Neural crest cell (in vitro differentiated cells): Measurements from ENCODE around the gene CD109. TPM values are rescaled to one million over a fixed set of nuclear protein-coding genes. Genes with fewer than 3 reads are reported as not detected.

Experiments used
- DNase-seq: peaks from one replicate; pipeline ENCODE4 v3.0.0; 2021; ENCODE audit warnings: low read depth, mixed read lengths, low spot score
- H3K27ac Mint-ChIP-seq: one replicate; pipeline ENCODE4 v1.8.0; 2021; ENCODE audit warnings: mild to moderate bottlenecking, mixed read lengths; ENCODE audit not compliant: unreplicated experiment
- H3K27me3 Mint-ChIP-seq: 2 replicates; pipeline ENCODE4 v1.8.0; 2021; ENCODE audit warnings: low read depth, mild to moderate bottlenecking, mixed read lengths
- H3K36me3 Mint-ChIP-seq: 2 replicates; pipeline ENCODE4 v1.8.0; 2021; ENCODE audit warnings: low read depth, mild to moderate bottlenecking, mixed read lengths
- H3K4me1 Mint-ChIP-seq: 2 replicates; pipeline ENCODE4 v1.8.0; 2021; ENCODE audit warnings: mixed read lengths
- H3K4me3 Mint-ChIP-seq: one replicate; pipeline ENCODE4 v1.8.0; 2021; ENCODE audit warnings: mild to moderate bottlenecking, mixed read lengths
- H3K9me3 Mint-ChIP-seq: 2 replicates; pipeline ENCODE4 v1.8.0; 2021; ENCODE audit warnings: mixed read lengths
- CTCF ChIP-seq: fragments of 200-600 bp; sonication (generic); conservative IDR thresholded peaks from 2 replicates; pipeline ENCODE4 v1.5.0; 2021; ENCODE audit warnings: antibody characterized with exemption, mild to moderate bottlenecking
- total RNA-seq: library from RNA; stranded (reverse); gene quantifications from 2 replicates; pipeline ENCODE4 v1.2.1, GENCODE V29; 2021

The CD109 gene
- total RNA-seq, 1 donor from 2014 or later = 0.84 TPM

DNA sequence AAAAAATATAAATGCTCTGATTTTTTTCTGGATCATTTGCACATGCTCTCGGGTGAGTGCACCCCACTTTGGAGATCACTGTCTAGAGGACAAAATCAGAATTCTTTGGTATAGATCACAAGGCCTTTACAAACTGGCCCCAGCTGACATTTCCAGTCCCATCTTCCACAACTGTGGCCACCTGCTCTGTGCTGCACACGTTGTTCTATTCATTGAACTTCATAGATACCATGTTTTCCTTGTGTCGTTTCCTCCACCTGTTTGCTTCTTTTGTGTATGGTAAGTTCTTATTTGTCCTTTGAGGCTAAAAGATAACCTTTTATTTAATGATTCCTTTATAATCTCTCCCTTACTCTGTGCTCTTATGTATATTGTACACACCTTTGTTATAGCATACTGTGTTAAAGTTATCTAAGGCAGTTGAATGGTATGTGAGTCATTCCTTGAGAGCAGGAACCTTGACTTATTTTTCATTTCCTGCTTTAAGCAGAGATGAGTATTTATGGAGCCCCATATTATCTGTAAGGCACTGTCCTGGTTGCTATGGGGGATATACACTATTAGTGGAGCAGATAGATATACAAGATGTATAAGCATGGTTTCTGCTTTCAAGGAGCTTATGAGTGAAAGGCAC is 30.2 kb upstream of the CD109 start:
- H3K27ac Mint-ChIP-seq = no peak overlapping the region
- H3K9me3 Mint-ChIP-seq = no peaks in the 10 kb centered on the region
- no peak for TF ChIP-seq CTCF
- H3K4me3 Mint-ChIP-seq = no peak overlapping the region
- H3K36me3 Mint-ChIP-seq = no peaks in the 10 kb centered on the region
- peaks cover 42% of the 10 kb centered on the region for H3K27me3 Mint-ChIP-seq
- H3K4me1 Mint-ChIP-seq = no peaks in the 10 kb centered on the region
- no peak for DNase-seq

GRCh38 chr6:73666393-73666792 is 29.6 kb upstream of the CD109 start:
- Mint-ChIP-seq H3K36me3 (no peaks in the 10 kb centered on the region), H3K27ac (no peak overlapping the region), H3K27me3 (peaks cover 43% of the 10 kb centered on the region), H3K4me1 (no peaks in the 10 kb centered on the region), H3K9me3 (no peaks in the 10 kb centered on the region), H3K4me3 (no peak overlapping the region)
- no peak for DNase-seq
- TF ChIP-seq CTCF = no peak

GRCh38 chr6:73667798-73668197 is 28.2 kb upstream of the CD109 start:
- DNase-seq = no peak
- no peak for TF ChIP-seq CTCF
- no peaks in the 10 kb centered on the region for H3K9me3 Mint-ChIP-seq
- peaks cover 43% of the 10 kb centered on the region for H3K27me3 Mint-ChIP-seq
- no peak overlapping the region for H3K27ac Mint-ChIP-seq
- no peak overlapping the region for H3K4me3 Mint-ChIP-seq
- H3K36me3 Mint-ChIP-seq = no peaks in the 10 kb centered on the region
- H3K4me1 Mint-ChIP-seq = no peaks in the 10 kb centered on the region

DNA sequence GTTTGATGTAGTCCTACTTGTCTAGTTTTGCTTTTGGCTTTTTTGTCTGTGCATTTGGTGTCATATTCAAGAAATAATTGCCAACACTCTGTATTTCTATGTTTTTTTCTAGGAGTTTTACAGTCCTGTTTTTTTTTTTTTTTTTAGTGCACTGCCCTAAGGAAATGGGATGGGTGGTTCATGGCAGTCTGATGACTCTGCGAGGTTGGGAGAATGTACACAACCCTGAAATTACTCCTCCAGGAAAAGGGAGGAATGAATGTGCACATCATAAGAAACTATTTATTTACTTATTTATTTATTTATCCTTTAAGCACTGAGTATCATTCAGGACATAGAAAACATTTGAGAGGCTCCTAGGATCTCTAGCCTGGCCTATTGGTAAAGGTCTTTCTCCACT is 27.0 kb upstream of the CD109 start:
- no peak for TF ChIP-seq CTCF
- Mint-ChIP-seq H3K36me3 (no peaks in the 10 kb centered on the region), H3K27me3 (peaks cover 40% of the 10 kb centered on the region), H3K9me3 (no peaks in the 10 kb centered on the region), H3K4me1 (no peaks in the 10 kb centered on the region), H3K4me3 (no peak overlapping the region), H3K27ac (no peak overlapping the region)
- DNase-seq = no peak

DNA sequence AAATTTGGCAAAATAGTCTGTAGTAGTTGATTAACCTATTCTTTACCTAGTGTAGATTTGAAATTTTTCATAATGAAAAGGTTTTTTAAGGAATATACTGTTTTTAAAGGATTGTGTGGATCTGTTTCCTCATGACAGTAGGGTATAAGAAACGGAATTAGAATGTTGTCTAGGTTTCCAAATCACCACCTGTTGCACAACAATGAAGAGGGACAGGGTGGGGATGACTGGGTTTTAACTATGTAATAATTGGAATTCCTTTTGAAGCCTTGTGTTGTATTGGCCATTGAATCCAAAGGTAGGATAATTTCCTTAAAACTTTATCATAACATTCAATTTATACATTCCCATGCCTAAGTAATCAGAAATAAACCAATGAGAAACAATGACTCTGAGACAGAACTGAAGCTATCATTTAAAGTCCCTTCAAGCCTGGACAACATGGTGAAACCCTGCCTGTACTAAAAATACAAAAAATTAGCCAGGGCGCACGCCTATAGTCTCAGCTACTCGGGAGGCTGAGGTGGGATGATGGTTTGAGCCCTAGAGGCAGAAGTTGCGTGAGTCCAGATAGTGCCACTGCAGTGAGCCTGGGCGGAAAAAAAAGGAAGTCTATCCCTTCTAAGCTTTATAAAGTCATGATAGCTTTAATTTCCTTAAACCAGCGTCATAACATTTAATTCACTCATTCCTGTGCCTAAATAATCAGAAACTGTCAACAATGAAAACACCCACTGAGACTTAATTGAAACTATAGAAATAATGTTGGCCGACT is 23.9 kb upstream of the CD109 start:
- no peak for TF ChIP-seq CTCF
- no peak for DNase-seq
- Mint-ChIP-seq H3K36me3 (no peaks in the 10 kb centered on the region), H3K27me3 (peaks cover 22% of the 10 kb centered on the region), H3K4me1 (peaks cover 5% of the 10 kb centered on the region), H3K27ac (no peak overlapping the region), H3K9me3 (no peaks in the 10 kb centered on the region), H3K4me3 (no peak overlapping the region)
